Transverse colon (tissue), 4 donors: ENCODE measurements around the gene SDK2. TPM values are rescaled to one million over a fixed set of nuclear protein-coding genes. Genes with fewer than 3 reads are reported as not detected.

Experiments
- DNase-seq: peaks from one replicate; pipeline ENCODE4 v3.0.0-alpha.2; 2019
- H3K27ac ChIP-seq, 4 donors: fragments of 200-600 bp; sonication (generic); 2 replicates each; pipeline ENCODE4 v1.5.1; 2016 to 2018; ENCODE audit warnings: inconsistent platforms in 4 of 4
- H3K27me3 ChIP-seq: fragments of 200-600 bp; sonication (generic); 2 replicates; pipeline ENCODE4 v1.5.1; 2017; ENCODE audit warnings: inconsistent platforms
- H3K36me3 ChIP-seq, 4 donors: fragments of 200-600 bp; sonication (generic); 2 replicates each; pipeline ENCODE4 v1.5.1; 2017 to 2019; ENCODE audit warnings: inconsistent platforms in 4 of 4
- H3K4me1 ChIP-seq, 4 donors: fragments of 200-600 bp; sonication (generic); 2 replicates each; pipeline ENCODE4 v1.5.1; 2017 to 2020; ENCODE audit warnings: inconsistent platforms in 4 of 4
- H3K4me3 ChIP-seq, 4 donors: fragments of 200-600 bp; sonication (generic); 1 replicate in 1 of 4; 2 replicates in 3 of 4; pipeline versions ENCODE4 v1.5.1 to v1.6.1; 2017 to 2019; ENCODE audit warnings: inconsistent platforms in 4 of 4
- H3K9me3 ChIP-seq, 2 donors: fragments of 200-600 bp; sonication (generic); 2 replicates each; pipeline ENCODE4 v1.5.1; 2017 to 2019; ENCODE audit warnings: inconsistent platforms in 2 of 2
- CTCF ChIP-seq, 5 experiments: fragments of 200-600 bp in 3 of 5; fragments of 450-650 bp in 2 of 5; sonication (generic) in 3 of 5; IDR thresholded peaks; 1 replicate in 2 of 5; 2 replicates in 3 of 5; pipeline ENCODE4 v1.5.1; 2016 to 2017; ENCODE audit warnings: antibody characterized with exemption in 5 of 5, inconsistent platforms in 3 of 5, mild to moderate bottlenecking in 2 of 5, moderate library complexity in 1 of 5
- EP300 ChIP-seq: sonication (generic); formaldehyde crosslinking; IDR thresholded peaks from one replicate; pipeline ENCODE4 v1.6.1; 2017; ENCODE audit warnings: antibody characterized with exemption, low read depth
- POLR2A ChIP-seq: fragments of 450-650 bp; IDR thresholded peaks from one replicate; pipeline ENCODE4 v1.6.1; 2016; ENCODE audit warnings: antibody characterized with exemption, mild to moderate bottlenecking, moderate library complexity
- POLR2AphosphoS5 ChIP-seq, 3 donors: sonication (generic); formaldehyde crosslinking; IDR thresholded peaks; one replicate each; pipeline ENCODE4 v1.6.1; 2016; ENCODE audit warnings: antibody characterized with exemption in 3 of 3
- WGBS, 2 donors: methylation state at CpG; one replicate each; pipeline ENCODE4 v1.1.5; 2018; ENCODE audit warnings: low coverage in 1 of 2; 5-methylcytosine and 5-hydroxymethylcytosine counted together
- in situ Hi-C, 4 donors: fragments of 200-750 bp; cut with MboI; loops; one replicate each; pipeline versions ENCODE4 v1.15.0 to v1.15.1; 2017; ENCODE audit warnings: low sequenced_read_pairs in 3 of 4, low pct_ligation_motif_present in 1 of 4, low pct_unique_long_range_greater_than_20kb in 1 of 4
- intact Hi-C: fragments of 100-400 bp; cut with DNase I; formaldehyde crosslinking; loops from one replicate; pipeline ENCODE4 v1.15.1; 2023; ENCODE audit warnings: low total_unique reads
- total RNA-seq, 4 donors: library from RNA; depleted of rRNA; stranded (reverse); fragments of >200 nt; gene quantifications; one replicate each; pipeline ENCODE4 v1.1.0, GENCODE V29; 2016

Gene SDK2
- total RNA-seq, 4 donors from 2014 or later = 2.6 to 9.8 (median 3.4) TPM

DNA sequence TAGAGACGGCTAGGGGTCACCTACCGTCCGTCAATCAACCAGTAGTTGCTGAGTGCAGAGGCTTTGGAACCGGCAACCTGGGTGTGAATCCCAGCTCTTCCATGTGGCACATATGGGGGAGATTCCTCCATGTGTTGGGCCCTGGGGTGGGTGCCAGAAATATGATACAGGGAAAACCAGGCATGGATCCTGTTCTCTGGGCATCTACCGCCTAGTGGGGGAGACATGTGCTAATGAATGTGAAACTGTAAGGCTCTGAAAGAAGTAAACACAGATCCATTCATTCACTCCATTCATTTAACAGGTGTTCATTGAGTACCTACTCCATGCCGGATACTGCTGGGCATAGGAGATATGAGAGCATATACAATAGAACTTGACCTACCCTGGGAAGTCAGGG lies 39.5 kb upstream of the SDK2 start:
- H3K4me3 ChIP-seq = no peak overlapping the region
- no peak overlapping the region for H3K27ac ChIP-seq
- H3K9me3 ChIP-seq = no peaks in the 10 kb centered on the region
- H3K4me1 ChIP-seq = peaks cover 0 to 6% (median 0%) of the 10 kb centered on the region in 4 donors
- no peak for DNase-seq
- TF ChIP-seq POLR2AphosphoS5 (IDR thresholded peaks at IDR 0.05) (no peak), CTCF (IDR thresholded peaks at IDR 0.05) (no peak), POLR2A (no peak), EP300 (no peak)
- no peaks in the 10 kb centered on the region for H3K27me3 ChIP-seq
- in situ Hi-C loops = no loop called here
- H3K36me3 ChIP-seq = no peaks in the 10 kb centered on the region
- 83% methylated on average over 5 to 6 of the region's 6 CpGs for WGBS, 2 donors
- intact Hi-C loops = no loop called here

DNA sequence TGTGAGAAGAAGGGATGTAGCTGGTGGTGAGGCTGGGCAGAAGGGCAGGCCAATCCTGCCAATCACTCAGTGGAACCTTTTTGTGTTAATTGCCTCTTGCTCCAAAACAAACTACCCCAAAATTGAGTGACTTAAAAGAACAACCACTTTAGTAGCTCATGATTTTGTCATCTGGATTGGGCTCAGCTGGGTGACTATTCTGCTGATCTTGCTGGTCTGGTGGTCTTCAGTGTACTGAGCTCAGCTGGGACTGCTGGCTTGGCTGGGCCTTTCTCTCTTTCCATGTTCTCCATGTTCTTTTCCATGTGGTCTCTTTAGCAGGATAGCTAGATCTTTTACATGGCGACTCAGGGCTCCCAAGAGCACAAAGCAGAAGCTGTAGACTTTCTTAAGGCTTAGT lies 37.7 kb upstream of the SDK2 start:
- in situ Hi-C loops (no loop called here), intact Hi-C loops (no loop called here)
- Histone ChIP-seq H3K4me3 (no peak overlapping the region), H3K4me1 (peaks cover 0 to 4% (median 0%) of the 10 kb centered on the region in 4 donors), H3K36me3 (no peaks in the 10 kb centered on the region), H3K27ac (no peak overlapping the region), H3K27me3 (no peaks in the 10 kb centered on the region), H3K9me3 (no peaks in the 10 kb centered on the region)
- TF ChIP-seq EP300 (no peak), POLR2AphosphoS5 (IDR thresholded peaks at IDR 0.05) (no peak), CTCF (IDR thresholded peaks at IDR 0.05) (no peak), POLR2A (no peak)
- WGBS, 2 donors = 75 to 89% methylated on average over 1 of the region's 1 CpG
- no peak for DNase-seq

- in situ Hi-C loops (no loop called here), intact Hi-C loops (no loop called here)
- 71 to 100% methylated on average over 2 to 4 of the region's 4 CpGs for WGBS, 2 donors
- no peaks in the 10 kb centered on the region for H3K36me3 ChIP-seq
- H3K27ac ChIP-seq = no peak overlapping the region
- no peaks in the 10 kb centered on the region for H3K9me3 ChIP-seq
- TF ChIP-seq POLR2AphosphoS5 (IDR thresholded peaks at IDR 0.05) = no peak
- no peak for TF ChIP-seq CTCF (IDR thresholded peaks at IDR 0.05)
- no peak for TF ChIP-seq POLR2A
- TF ChIP-seq EP300 = no peak
- DNase-seq = no peak
- H3K27me3 ChIP-seq = peaks cover 11% of the 10 kb centered on the region
- no peaks in the 10 kb centered on the region for H3K4me1 ChIP-seq
- no peak overlapping the region for H3K4me3 ChIP-seq
These were observed 35.2 kb upstream of the SDK2 start for GRCh38 chr17:73679476-73679875.

GRCh38 chr17:73678999-73679398 lies 34.8 kb upstream of the SDK2 start:
- TF ChIP-seq POLR2AphosphoS5 (IDR thresholded peaks at IDR 0.05) (no peak), POLR2A (no peak), EP300 (no peak), CTCF (IDR thresholded peaks at IDR 0.05) (no peak)

More at GRCh38 chr17:73678999-73679398, 34.8 kb upstream of the SDK2 start:
- Histone ChIP-seq H3K36me3 (no peaks in the 10 kb centered on the region), H3K27me3 (peaks cover 15% of the 10 kb centered on the region), H3K27ac (no peak overlapping the region), H3K9me3 (no peaks in the 10 kb centered on the region), H3K4me1 (no peaks in the 10 kb centered on the region), H3K4me3 (no peak overlapping the region)
- in situ Hi-C loops = no loop called here
- WGBS, 2 donors = 69 to 71% methylated on average over 6 to 7 of the region's 7 CpGs
- DNase-seq = no peak
- intact Hi-C loops = no loop called here
